ENCODE measurements around the gene FOXE1. TPM values are rescaled to one million over a fixed set of nuclear protein-coding genes. Genes with fewer than 3 reads are reported as not detected.

FOXE1 gene
- total and polyA plus RNA-seq, 2 experiments from 2014 or later = not detected

DNA sequence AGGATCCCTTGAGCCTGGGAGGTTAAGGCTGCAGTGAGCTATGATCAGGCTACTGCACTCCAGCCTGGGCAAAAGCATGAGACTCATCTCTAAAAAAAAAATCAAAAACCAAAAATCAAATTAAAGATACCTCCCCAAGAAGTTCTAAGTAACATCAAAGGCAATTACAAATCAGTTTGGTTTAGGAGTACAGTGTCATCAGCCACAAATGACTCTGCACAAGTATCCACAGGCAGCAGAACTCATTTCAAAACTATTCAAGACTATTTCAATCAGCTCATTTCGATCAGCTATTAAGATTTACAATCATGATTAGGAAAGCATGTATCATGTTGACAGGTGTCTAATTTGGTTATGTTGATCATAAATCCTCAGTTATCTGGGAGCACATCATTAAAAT lies 50.2 kb downstream of the FOXE1 start:
- H3K27ac ChIP-seq = no peak overlapping the region
- H3K9me3 ChIP-seq (ENCODE audit: low read depth) = no peaks in the 10 kb centered on the region
- H3K36me3 ChIP-seq = no peaks in the 10 kb centered on the region
- TF ChIP-seq, protein P1, sequence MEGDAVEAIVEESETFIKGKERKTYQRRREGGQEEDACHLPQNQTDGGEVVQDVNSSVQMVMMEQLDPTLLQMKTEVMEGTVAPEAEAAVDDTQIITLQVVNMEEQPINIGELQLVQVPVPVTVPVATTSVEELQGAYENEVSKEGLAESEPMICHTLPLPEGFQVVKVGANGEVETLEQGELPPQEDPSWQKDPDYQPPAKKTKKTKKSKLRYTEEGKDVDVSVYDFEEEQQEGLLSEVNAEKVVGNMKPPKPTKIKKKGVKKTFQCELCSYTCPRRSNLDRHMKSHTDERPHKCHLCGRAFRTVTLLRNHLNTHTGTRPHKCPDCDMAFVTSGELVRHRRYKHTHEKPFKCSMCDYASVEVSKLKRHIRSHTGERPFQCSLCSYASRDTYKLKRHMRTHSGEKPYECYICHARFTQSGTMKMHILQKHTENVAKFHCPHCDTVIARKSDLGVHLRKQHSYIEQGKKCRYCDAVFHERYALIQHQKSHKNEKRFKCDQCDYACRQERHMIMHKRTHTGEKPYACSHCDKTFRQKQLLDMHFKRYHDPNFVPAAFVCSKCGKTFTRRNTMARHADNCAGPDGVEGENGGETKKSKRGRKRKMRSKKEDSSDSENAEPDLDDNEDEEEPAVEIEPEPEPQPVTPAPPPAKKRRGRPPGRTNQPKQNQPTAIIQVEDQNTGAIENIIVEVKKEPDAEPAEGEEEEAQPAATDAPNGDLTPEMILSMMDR (IDR thresholded peaks at IDR 0.05; ENCODE audit: low read depth, low read length) = no peak
- DNase-seq (ENCODE audit: low read depth in 1 of 2, low spot score in 1 of 2) = no peak
- H3K4me1 ChIP-seq (ENCODE audit: low read depth) = no peaks in the 10 kb centered on the region
- no peak overlapping the region for H3K4me3 ChIP-seq
- H3K27me3 ChIP-seq = no peaks in the 10 kb centered on the region

DNA sequence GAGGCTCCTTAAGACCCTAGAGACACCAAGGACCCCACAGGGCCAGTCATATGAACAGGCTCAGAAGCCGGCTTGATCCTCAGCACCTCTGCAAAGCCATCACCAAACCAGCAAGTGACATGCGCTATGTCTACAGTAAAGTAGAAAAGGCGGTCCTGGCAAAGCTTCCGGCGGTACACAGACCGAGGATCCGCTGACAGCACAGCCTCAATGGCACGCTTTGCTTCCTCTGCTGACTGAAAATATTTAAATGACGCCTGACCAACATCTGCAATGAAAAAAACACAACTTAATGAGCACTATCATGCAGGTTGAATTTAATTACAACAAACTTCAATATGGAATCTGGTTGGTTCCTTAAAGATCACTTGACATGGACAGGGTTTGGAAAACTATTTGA lies 51.7 kb downstream of the FOXE1 start:
- H3K9me3 ChIP-seq (ENCODE audit: low read depth) = no peaks in the 10 kb centered on the region

DNA sequence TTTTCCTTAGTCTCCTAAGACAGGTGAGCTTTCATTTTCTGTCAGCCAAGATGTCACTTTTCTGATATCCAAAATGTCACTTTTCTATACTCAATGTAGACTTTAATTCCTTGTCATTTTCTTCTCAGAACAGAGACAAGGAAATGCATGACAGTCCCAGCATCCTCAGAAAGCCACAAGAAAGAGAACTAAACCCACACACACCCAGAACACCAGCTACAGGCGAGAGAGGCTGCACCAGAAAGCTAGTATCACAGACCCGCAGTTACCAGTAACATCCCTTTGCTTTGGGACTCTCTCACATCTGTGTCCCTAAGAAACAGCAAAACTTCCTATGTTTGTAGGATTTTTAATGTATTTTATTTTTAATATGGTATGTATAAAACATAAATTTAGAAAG lies 52.2 kb downstream of the FOXE1 start:
- DNase-seq (ENCODE audit: low read depth in 1 of 2, low spot score in 1 of 2) = no peak
- no peak overlapping the region for H3K27ac ChIP-seq
- no peaks in the 10 kb centered on the region for H3K4me1 ChIP-seq (ENCODE audit: low read depth)
- H3K4me3 ChIP-seq = no peak overlapping the region
- H3K36me3 ChIP-seq = no peaks in the 10 kb centered on the region
- H3K9me3 ChIP-seq (ENCODE audit: low read depth) = no peaks in the 10 kb centered on the region
- TF ChIP-seq, protein P1 (IDR thresholded peaks at IDR 0.05; ENCODE audit: low read depth, low read length) = no peak
- H3K27me3 ChIP-seq = no peaks in the 10 kb centered on the region

More for the DNA sequence above, 51.7 kb downstream of the FOXE1 start:
- Histone ChIP-seq H3K27me3 (no peaks in the 10 kb centered on the region), H3K36me3 (no peaks in the 10 kb centered on the region), H3K4me3 (no peak overlapping the region), H3K27ac (no peak overlapping the region), H3K4me1 (ENCODE audit: low read depth) (no peaks in the 10 kb centered on the region)
- TF ChIP-seq, protein P1 (IDR thresholded peaks at IDR 0.05; ENCODE audit: low read depth, low read length) = no peak
- DNase-seq (ENCODE audit: low read depth in 1 of 2, low spot score in 1 of 2) = no peak

Other genes starting within 250 kb of the FOXE1 start
- 22.6 and 25.9 TPM in 2 replicates for gene TSTD2, start 219.9 kb upstream of the FOXE1 start, total RNA-seq
- 14.6 and 17.2 TPM in 2 replicates for gene TSTD2, start 219.9 kb upstream of the FOXE1 start, polyA plus RNA-seq
- gene NCBP1, start 219.4 kb upstream of the FOXE1 start, total RNA-seq = 22.1 and 26.6 TPM in 2 replicates
- 34.4 and 39.2 TPM in 2 replicates for gene NCBP1, start 219.4 kb upstream of the FOXE1 start, polyA plus RNA-seq
- 16.0 and 21.1 TPM in 2 replicates for gene XPA, start 155.9 kb upstream of the FOXE1 start, total RNA-seq
- gene XPA, start 155.9 kb upstream of the FOXE1 start, polyA plus RNA-seq = 29.2 and 31.5 TPM in 2 replicates
- gene TRMO, start 69.3 kb downstream of the FOXE1 start, total RNA-seq = 9.1 and 13.2 TPM in 2 replicates
- 4.5 and 8.2 TPM in 2 replicates for gene TRMO, start 69.3 kb downstream of the FOXE1 start, polyA plus RNA-seq
- gene HEMGN, start 84.9 kb downstream of the FOXE1 start, total RNA-seq = not detected in 2 replicates
- gene HEMGN, start 84.9 kb downstream of the FOXE1 start, polyA plus RNA-seq = not detected in 2 replicates
- gene ANP32B, start 130.1 kb downstream of the FOXE1 start, total RNA-seq = 10.6 and 27.2 TPM in 2 replicates
- 77.5 and 102 TPM in 2 replicates for gene ANP32B, start 130.1 kb downstream of the FOXE1 start, polyA plus RNA-seq
- 49.4 and 68.7 TPM in 2 replicates for gene NANS, start 203.5 kb downstream of the FOXE1 start, total RNA-seq
- gene NANS, start 203.5 kb downstream of the FOXE1 start, polyA plus RNA-seq = 55.3 and 95.4 TPM in 2 replicates

Data from cardiac muscle cell (in vitro differentiated cells and primary cell).